ENCODE measurements around the gene GRB7. TPM values are rescaled to one million over a fixed set of nuclear protein-coding genes. Genes with fewer than 3 reads are reported as not detected.
A peak's percentile ranks its signal among the peaks of the same experiment; 100 is the strongest.

Gene GRB7
- total and polyA plus RNA-seq, 10 of the 15 experiments (the other 5 are each of a cell fraction or from before 2014, with no cell fraction given) = 0.05 to 0.34 (median 0.19) TPM; not detected in 4

DNA sequence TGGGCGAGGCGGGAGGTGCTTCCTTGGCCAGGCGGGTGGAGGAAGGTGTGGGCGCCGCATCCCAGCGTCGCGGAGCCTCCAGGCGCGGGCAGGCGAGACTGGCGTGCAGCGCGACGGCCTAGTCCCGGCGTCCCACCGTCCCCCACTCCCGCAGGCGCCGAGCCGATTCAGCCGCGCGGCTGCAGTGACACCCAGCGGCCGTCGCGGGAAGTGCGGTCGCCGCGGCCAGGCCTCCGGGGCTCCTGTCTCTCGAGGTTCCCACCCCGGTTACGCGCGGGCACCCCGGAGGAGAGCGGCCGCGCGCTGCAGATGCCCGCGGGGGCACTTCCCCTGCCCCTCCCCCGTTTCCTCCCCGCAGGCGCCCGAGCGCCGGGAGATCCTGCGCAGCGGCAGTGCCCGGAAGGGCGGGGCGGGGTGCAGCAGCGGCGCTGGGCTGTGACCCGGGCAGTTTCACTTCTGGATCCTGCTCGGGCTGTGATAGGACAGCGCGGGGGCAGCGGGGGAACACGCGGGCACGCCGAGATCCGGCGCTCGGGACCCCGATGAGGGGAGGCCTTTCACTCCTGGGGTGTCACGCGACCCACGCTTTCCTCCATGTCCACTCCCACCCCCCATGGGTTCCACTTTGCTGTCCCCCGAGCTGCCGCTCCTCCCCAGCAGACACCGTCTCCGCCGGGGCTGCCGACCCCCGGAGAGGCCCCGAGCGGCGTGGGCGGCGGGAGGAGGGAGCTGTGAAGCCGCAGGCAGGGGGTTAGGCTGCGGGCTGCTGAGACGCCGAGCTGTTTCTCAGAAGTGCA lies 16.6 kb downstream of the GRB7 start (continued):
- no peak; the same call in 1 of the 2 replicates for TF ChIP-seq LARP7 (IDR thresholded peaks at IDR 0.05)
- TF ChIP-seq POLR2AphosphoS5 (IDR thresholded peaks at IDR 0.05; ENCODE audit: low read length) = peak; percentile 9; the same call in 1 of the 2 replicates
- TF ChIP-seq BACH1 (IDR thresholded peaks at IDR 0.05; ENCODE audit: borderline replicate concordance) = peak; percentile 97
- no peak for TF ChIP-seq ZNF622 (IDR thresholded peaks at IDR 0.05)
- TF ChIP-seq SMAD1 (IDR thresholded peaks at IDR 0.05; ENCODE audit: low read depth, partially characterized antibody) = peak; percentile 49
- TF ChIP-seq JUND (IDR thresholded peaks at IDR 0.05; ENCODE audit: low read depth, low read length) = 0 out of 2 replicates have a peak, but pooled peaks have one; percentile 18
- TF ChIP-seq HDAC6 (IDR thresholded peaks at IDR 0.05; ENCODE audit: unreplicated experiment) = peak; percentile 23
- TF ChIP-seq ETV6 (conservative IDR thresholded peaks at IDR 0.05 in 1 of 2, IDR thresholded peaks at IDR 0.05 in 1 of 2; ENCODE audit: borderline replicate concordance in 1 of 2, low read depth in 1 of 2) = peak in 1 of 2 experiments; percentile 94; a peak in 2 of 4 replicates
- peak; percentile 44; the same call in 1 of the 2 replicates for TF ChIP-seq CREM (IDR thresholded peaks at IDR 0.05; ENCODE audit: low read depth)
- TF ChIP-seq CBX3 (IDR thresholded peaks at IDR 0.05; ENCODE audit: borderline replicate concordance, low read depth) = no peak
- peak; percentile 97 for TF ChIP-seq NR2F1 (conservative IDR thresholded peaks at IDR 0.05)
- TF ChIP-seq HDAC2 (IDR thresholded peaks at IDR 0.05) = no peak
- no peak; the same call in 1 of the 2 replicates for TF ChIP-seq HCFC1 (IDR thresholded peaks at IDR 0.05; ENCODE audit: low read length)
- no peak; the same call in 1 of the 2 replicates for TF ChIP-seq SIN3A (IDR thresholded peaks at IDR 0.05; ENCODE audit: low read depth, low read length)
- peak; percentile 86 for TF ChIP-seq MTA2 (IDR thresholded peaks at IDR 0.05; ENCODE audit: low read depth)
- no peak for TF ChIP-seq RB1 (IDR thresholded peaks at IDR 0.05; ENCODE audit: borderline replicate concordance)
- TF ChIP-seq, protein P1, sequence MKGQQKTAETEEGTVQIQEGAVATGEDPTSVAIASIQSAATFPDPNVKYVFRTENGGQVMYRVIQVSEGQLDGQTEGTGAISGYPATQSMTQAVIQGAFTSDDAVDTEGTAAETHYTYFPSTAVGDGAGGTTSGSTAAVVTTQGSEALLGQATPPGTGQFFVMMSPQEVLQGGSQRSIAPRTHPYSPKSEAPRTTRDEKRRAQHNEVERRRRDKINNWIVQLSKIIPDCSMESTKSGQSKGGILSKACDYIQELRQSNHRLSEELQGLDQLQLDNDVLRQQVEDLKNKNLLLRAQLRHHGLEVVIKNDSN (IDR thresholded peaks at IDR 0.05; ENCODE audit: borderline replicate concordance, extremely low read length, insufficient read depth, low read depth, low read length) = no peak
- no peak for TF ChIP-seq SIX5 (IDR thresholded peaks at IDR 0.05; ENCODE audit: low read depth, low read length, severe bottlenecking)
- TF ChIP-seq EGR1 (IDR thresholded peaks at IDR 0.05; ENCODE audit: borderline replicate concordance in 1 of 2, low read depth in 2 of 2, low read length in 2 of 2) = peak in 1 of 2 experiments; percentile 97; a peak in 2 of 3 replicates
- TF ChIP-seq, protein P2, sequence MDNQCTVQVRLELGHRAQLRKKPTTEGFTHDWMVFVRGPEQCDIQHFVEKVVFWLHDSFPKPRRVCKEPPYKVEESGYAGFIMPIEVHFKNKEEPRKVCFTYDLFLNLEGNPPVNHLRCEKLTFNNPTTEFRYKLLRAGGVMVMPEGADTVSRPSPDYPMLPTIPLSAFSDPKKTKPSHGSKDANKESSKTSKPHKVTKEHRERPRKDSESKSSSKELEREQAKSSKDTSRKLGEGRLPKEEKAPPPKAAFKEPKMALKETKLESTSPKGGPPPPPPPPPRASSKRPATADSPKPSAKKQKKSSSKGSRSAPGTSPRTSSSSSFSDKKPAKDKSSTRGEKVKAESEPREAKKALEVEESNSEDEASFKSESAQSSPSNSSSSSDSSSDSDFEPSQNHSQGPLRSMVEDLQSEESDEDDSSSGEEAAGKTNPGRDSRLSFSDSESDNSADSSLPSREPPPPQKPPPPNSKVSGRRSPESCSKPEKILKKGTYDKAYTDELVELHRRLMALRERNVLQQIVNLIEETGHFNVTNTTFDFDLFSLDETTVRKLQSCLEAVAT (IDR thresholded peaks at IDR 0.05) = peak; percentile 72
- TF ChIP-seq CBX5 (IDR thresholded peaks at IDR 0.05; ENCODE audit: low read depth) = peak; percentile 29; the same call in 1 of the 2 replicates
- TF ChIP-seq MYC (IDR thresholded peaks at IDR 0.05; ENCODE audit: insufficient read depth, insufficient read length, insufficient replicate concordance, low read length, severe bottlenecking) = peak; percentile 12
- TF ChIP-seq SREBF1 (IDR thresholded peaks at IDR 0.05; ENCODE audit: low read length) = no peak
- no peak for TF ChIP-seq MYB (IDR thresholded peaks at IDR 0.05; ENCODE audit: borderline replicate concordance, low read depth, low read length)
- TF ChIP-seq BCL11A (IDR thresholded peaks at IDR 0.05; ENCODE audit: low read depth, low read length) = peak; percentile 48
- TF ChIP-seq JUNB (IDR thresholded peaks at IDR 0.05) = no peak
- TF ChIP-seq SMARCA5 (IDR thresholded peaks at IDR 0.05) = peak; percentile 95; the same call in 1 of the 2 replicates
